ENCODE results near the gene APOL3. TPM values are rescaled to one million over a fixed set of nuclear protein-coding genes. Genes with fewer than 3 reads are reported as not detected.
A peak's percentile ranks its signal among the peaks of the same experiment; 100 is the strongest.
"Not testable (repeated sequence)": the region's sequence is repeated elsewhere in the genome, so short reads cannot be mapped to it uniquely, and the experiment has no call there.

APOL3 gene
- total RNA-seq, 1 experiment from 2014 or later = 19.3 TPM

- Histone ChIP-seq H3K79me2 (ENCODE audit: low read depth) (no peaks in the 10 kb centered on the region), H3K9me2 (ENCODE audit: insufficient read depth) (no peaks in the 10 kb centered on the region), H3K27me3 (ENCODE audit: insufficient read depth, low read depth) (no peaks in the 10 kb centered on the region), H3K9me3 (ENCODE audit: insufficient read depth, low read depth) (no peaks in the 10 kb centered on the region), H3K4me2 (peak within 1 kb of the TSS; percentile 73), H3K36me3 (ENCODE audit: low read depth) (no peaks in the 10 kb centered on the region), H4K20me1 (ENCODE audit: insufficient read depth) (no peaks in the 10 kb centered on the region), H3F3A (ENCODE audit: insufficient read depth, low read depth) (peaks cover 17% of the 10 kb centered on the region; the same call in 1 of the 2 replicates), H3K27ac (peak within 1 kb of the TSS; percentile 34; the same call in 1 of the 2 replicates), H3K4me3 (peak within 1 kb of the TSS; percentile 36; the same call in 1 of the 2 replicates), H2AFZ (peak within 1 kb of the TSS; percentile 49; the same call in 1 of the 2 replicates), H3K4me1 (replicated peaks; ENCODE audit: insufficient read depth) (peaks cover 21% of the 10 kb centered on the region)
- ChIA-PET POLR2A (ENCODE audit: unreplicated experiment) (no interaction called here), CTCF (no interaction called here)
- no peak for DNase-seq
- intact Hi-C loops (cut with micrococcal nuclease; ENCODE audit: unreplicated experiment) = loop anchor here (5.0 kb wide), 1 partner anchor 36 kb away; the partner anchor contains the start of gene APOL2
- BruUV-seq (replicated peaks) = no TSS peak
- TF ChIP-seq CTCF (conservative IDR thresholded peaks at IDR 0.05) = no peak
- no peak for TF ChIP-seq EZH2 (IDR thresholded peaks at IDR 0.05; ENCODE audit: low read depth)
Observed at GRCh38 chr22:36201630-36202319, 41.2 kb upstream of the APOL3 start, which contains the start of gene APOL4. APOL4 (minus strand) TSS chr22:36201809; CDS start chr22:36201734, 75 bp downstream.

GRCh38 chr22:36201025-36201424 lies 40.5 kb upstream of the APOL3 start:
- H3K4me2 ChIP-seq; BruUV-seq (replicated peaks); H3K4me3 ChIP-seq; H4K20me1 ChIP-seq (ENCODE audit: insufficient read depth); H2AFZ ChIP-seq; CTCF ChIA-PET; POLR2A ChIA-PET (ENCODE audit: unreplicated experiment); H3K79me2 ChIP-seq (ENCODE audit: low read depth); H3K27ac ChIP-seq; H3K27me3 ChIP-seq (ENCODE audit: insufficient read depth, low read depth); DNase-seq; H3K36me3 ChIP-seq (ENCODE audit: low read depth); H3K9me3 ChIP-seq (ENCODE audit: insufficient read depth, low read depth); H3K9me2 ChIP-seq (ENCODE audit: insufficient read depth): not testable (repeated sequence)
- intact Hi-C loops (cut with micrococcal nuclease; ENCODE audit: unreplicated experiment) = loop anchor here (5.0 kb wide), 1 partner anchor 36 kb away; the partner anchor contains the start of gene APOL2
- H3K4me1 ChIP-seq (replicated peaks; ENCODE audit: insufficient read depth) = peaks cover 21% of the 10 kb centered on the region
- H3F3A ChIP-seq (ENCODE audit: insufficient read depth, low read depth) = peaks cover 17% of the 10 kb centered on the region; the same call in 1 of the 2 replicates

GRCh38 chr22:36199001-36199551 lies 38.5 kb upstream of the APOL3 start:
- intact Hi-C loops (cut with micrococcal nuclease; ENCODE audit: unreplicated experiment) = loop anchor here (5.0 kb wide), 1 partner anchor 78 kb away; no protein-coding TSS in a partner anchor
- no peaks in the 10 kb centered on the region for H3K9me2 ChIP-seq (ENCODE audit: insufficient read depth)

More at GRCh38 chr22:36199001-36199551, 38.5 kb upstream of the APOL3 start:
- Histone ChIP-seq H3K27me3 (ENCODE audit: insufficient read depth, low read depth) (no peaks in the 10 kb centered on the region), H3K79me2 (ENCODE audit: low read depth) (no peaks in the 10 kb centered on the region), H3F3A (ENCODE audit: insufficient read depth, low read depth) (peaks cover 17% of the 10 kb centered on the region; the same call in 1 of the 2 replicates), H3K9me3 (ENCODE audit: insufficient read depth, low read depth) (no peaks in the 10 kb centered on the region), H4K20me1 (ENCODE audit: insufficient read depth) (no peaks in the 10 kb centered on the region), H3K27ac (no peak overlapping the region), H2AFZ (no peak overlapping the region), H3K4me3 (no peak overlapping the region), H3K4me1 (replicated peaks; ENCODE audit: insufficient read depth) (peaks cover 15% of the 10 kb centered on the region), H3K4me2 (no peak overlapping the region), H3K36me3 (ENCODE audit: low read depth) (no peaks in the 10 kb centered on the region)
- peak in 1 of 2 experiments; percentile 41 for DNase-seq
- ChIA-PET POLR2A (ENCODE audit: unreplicated experiment) (no interaction called here), CTCF (no interaction called here)
- TF ChIP-seq CTCF (conservative IDR thresholded peaks at IDR 0.05) (no peak), EZH2 (IDR thresholded peaks at IDR 0.05; ENCODE audit: low read depth) (no peak)
- no TSS peak for BruUV-seq (replicated peaks)

All from PC-9 (cell line).